ENCODE results near the gene HSPG2. TPM values are rescaled to one million over a fixed set of nuclear protein-coding genes. Genes with fewer than 3 reads are reported as not detected.

The HSPG2 gene
- total and polyA plus RNA-seq, 2 of the 13 experiments (the other 11 are each of a cell fraction or from before 2014, with no cell fraction given) = 9.1 to 13.1 TPM

GRCh38 chr1:21882721-21883415, 54.2 kb downstream of the HSPG2 start (continued):
- TF ChIP-seq SOX6 (IDR thresholded peaks at IDR 0.05) = no peak
- no peak for TF ChIP-seq SOX6 (CRISPR knock-in tag; IDR thresholded peaks at IDR 0.05)
- no peak for TF ChIP-seq RAD21 (CRISPR knock-in tag; IDR thresholded peaks at IDR 0.05)
- no peak for TF ChIP-seq ZNF367 (CRISPR knock-in tag; IDR thresholded peaks at IDR 0.05; ENCODE audit: borderline replicate concordance)

- no peak overlapping the region for H3K9ac ChIP-seq (ENCODE audit: insufficient read depth, low read depth, low read length)
- ATAC-seq (no peak), FAIRE-seq (no peak), DNase-seq (ENCODE audit: low spot score) (no peak)
- no peaks in the 10 kb centered on the region for H3K9me3 ChIP-seq (ENCODE audit: low read length)
- intact Hi-C loops (cut with micrococcal nuclease; ENCODE audit: unreplicated experiment) = no loop called here
- 96% methylated on average over 12 of the region's 12 CpGs for WGBS (ENCODE audit: low lambda C conversion rate)
- no peaks in the 10 kb centered on the region for H4K20me1 ChIP-seq (ENCODE audit: insufficient read depth, low read length)
- no peaks in the 10 kb centered on the region for H3K4me1 ChIP-seq (ENCODE audit: insufficient read depth, low read length)
- POLR2A ChIA-PET = no interaction called here
- peaks cover 19 to 38% of the 10 kb centered on the region in 2 experiments for H3K36me3 ChIP-seq (replicated peaks in 1 of 2; ENCODE audit: control insufficient read depth in 1 of 2, insufficient read depth in 2 of 2, low read length in 2 of 2)
- BruUV-seq (replicated peaks) = no TSS peak
- H3K4me2 ChIP-seq (ENCODE audit: low read depth, low read length) = no peak overlapping the region
- TF ChIP-seq SETDB1 (CRISPR knock-in tag; IDR thresholded peaks at IDR 0.05; ENCODE audit: borderline replicate concordance) (no peak), MED13 (CRISPR knock-in tag; IDR thresholded peaks at IDR 0.05) (no peak), ONECUT2 (CRISPR knock-in tag; IDR thresholded peaks at IDR 0.05) (no peak)
- CTCF ChIA-PET (ENCODE audit: low intra/inter-chr PET ratio, low total read pairs) = no interaction called here
- no peak overlapping the region for H3K4me3 ChIP-seq (replicated peaks in 1 of 3; ENCODE audit: insufficient read depth in 1 of 3, low read depth in 2 of 3, low read length in 3 of 3)
- in situ Hi-C loops (cut with HindIII; ENCODE audit: extremely low pct_ligation_motif_present, low pct_unique_long_range_greater_than_20kb) = no loop called here
- no peaks in the 10 kb centered on the region for H3K27me3 ChIP-seq (ENCODE audit: control insufficient read depth in 1 of 2, insufficient read depth in 2 of 2, low read length in 2 of 2)
- H2AFZ ChIP-seq (ENCODE audit: low read length) = no peak overlapping the region
- no peak overlapping the region for H3K27ac ChIP-seq (ENCODE audit: extremely low read length, insufficient read depth, low read length)
- no peaks in the 10 kb centered on the region for H3K79me2 ChIP-seq (ENCODE audit: insufficient read depth, low read length)
These were observed 55.9 kb downstream of the HSPG2 start for GRCh38 chr1:21881250-21881649.

GRCh38 chr1:21880619-21880970, 56.5 kb downstream of the HSPG2 start:
- H3K9ac ChIP-seq (ENCODE audit: insufficient read depth, low read depth, low read length) = no peak overlapping the region
- H3K9me3 ChIP-seq (ENCODE audit: low read length) = no peaks in the 10 kb centered on the region
- no peak overlapping the region for H3K4me2 ChIP-seq (ENCODE audit: low read depth, low read length)
- TF ChIP-seq E2F5 (CRISPR knock-in tag; conservative IDR thresholded peaks at IDR 0.05) (no peak), RCOR2 (CRISPR knock-in tag; IDR thresholded peaks at IDR 0.05) (no peak), U2AF1 (optimal IDR thresholded peaks at IDR 0.05; ENCODE audit: low read depth, low read length) (no peak), ZNF75D (CRISPR knock-in tag; IDR thresholded peaks at IDR 0.05; ENCODE audit: borderline replicate concordance) (no peak), ISL2 (CRISPR knock-in tag; IDR thresholded peaks at IDR 0.05) (no peak), ZNF589 (CRISPR knock-in tag; conservative IDR thresholded peaks at IDR 0.05) (no peak), ZNF720 (CRISPR knock-in tag; IDR thresholded peaks at IDR 0.05) (no peak), MED1 (CRISPR knock-in tag; IDR thresholded peaks at IDR 0.05) (no peak), ADNP (CRISPR knock-in tag; IDR thresholded peaks at IDR 0.05) (no peak), ZC3H4 (CRISPR knock-in tag; IDR thresholded peaks at IDR 0.05; ENCODE audit: borderline replicate concordance) (no peak), TBX3 (IDR thresholded peaks at IDR 0.05; ENCODE audit: borderline replicate concordance) (no peak), TCF12 (IDR thresholded peaks at IDR 0.05) (no peak), TCF12 (CRISPR knock-in tag; IDR thresholded peaks at IDR 0.05) (no peak), SIN3B (IDR thresholded peaks at IDR 0.05; ENCODE audit: low read length) (no peak)
- in situ Hi-C loops (cut with HindIII; ENCODE audit: extremely low pct_ligation_motif_present, low pct_unique_long_range_greater_than_20kb) (no loop called here), intact Hi-C loops (cut with micrococcal nuclease; ENCODE audit: unreplicated experiment) (no loop called here)
- no peak overlapping the region for H2AFZ ChIP-seq (ENCODE audit: low read length)
- no peaks in the 10 kb centered on the region for H3K27me3 ChIP-seq (ENCODE audit: control insufficient read depth in 1 of 2, insufficient read depth in 2 of 2, low read length in 2 of 2)
- ATAC-seq = no peak
- peaks cover 22 to 38% of the 10 kb centered on the region in 2 experiments for H3K36me3 ChIP-seq (replicated peaks in 1 of 2; ENCODE audit: control insufficient read depth in 1 of 2, insufficient read depth in 2 of 2, low read length in 2 of 2)
- ChIA-PET CTCF (ENCODE audit: low intra/inter-chr PET ratio, low total read pairs) (no interaction called here), POLR2A (no interaction called here)
- no peaks in the 10 kb centered on the region for H4K20me1 ChIP-seq (ENCODE audit: insufficient read depth, low read length)
- no TSS peak for BruUV-seq (replicated peaks)
- no peaks in the 10 kb centered on the region for H3K4me1 ChIP-seq (ENCODE audit: insufficient read depth, low read length)
- FAIRE-seq = no peak
- no peak overlapping the region for H3K4me3 ChIP-seq (replicated peaks in 1 of 3; ENCODE audit: insufficient read depth in 1 of 3, low read depth in 2 of 3, low read length in 3 of 3)
- DNase-seq (ENCODE audit: low spot score) = no peak
- WGBS (ENCODE audit: low lambda C conversion rate) = 100% methylated on average over 1 of the region's 16 CpGs
- no peak overlapping the region for H3K27ac ChIP-seq (ENCODE audit: extremely low read length, insufficient read depth, low read length)
- no peaks in the 10 kb centered on the region for H3K79me2 ChIP-seq (ENCODE audit: insufficient read depth, low read length)
